CD4-positive, alpha-beta T cell treated with Interleukin-15 for 4 hours (primary cell): Measurements from ENCODE around the gene GRK4.
"Not testable (repeated sequence)": the region's sequence is repeated elsewhere in the genome, so short reads cannot be mapped to it uniquely, and the experiment has no call there.

ENCODE experiments used
- DNase-seq: peaks from one replicate; pipeline ENCODE4 v3.0.0-alpha.2; 2020; ENCODE audit warnings: low spot score

GRK4 gene

GRCh38 chr4:2941138-2942036 is 22.0 kb upstream of the GRK4 start:
- no peak for DNase-seq

- DNase-seq: no peak
These were observed 21.3 kb upstream of the GRK4 start for GRCh38 chr4:2942037-2942531.

- no peak for DNase-seq
These were observed 20.6 kb upstream of the GRK4 start for GRCh38 chr4:2942532-2943363.

GRCh38 chr4:2943364-2944090 is 19.8 kb upstream of the GRK4 start:
- no peak for DNase-seq

- DNase-seq: no peak
These were observed 19.3 kb upstream of the GRK4 start for GRCh38 chr4:2944091-2944482.

GRCh38 chr4:2944586-2945526 is 18.5 kb upstream of the GRK4 start:
- no peak for DNase-seq

GRCh38 chr4:2945619-2946604 is 17.5 kb upstream of the GRK4 start:
- DNase-seq: not testable (repeated sequence)

GRCh38 chr4:2946812-2947600 is 16.4 kb upstream of the GRK4 start:
- DNase-seq: no peak

- DNase-seq: no peak
These were observed 15.4 kb upstream of the GRK4 start for GRCh38 chr4:2947926-2948325.

GRCh38 chr4:2948895-2949781 is 14.2 kb upstream of the GRK4 start:
- DNase-seq: no peak

GRCh38 chr4:2949782-2950125 is 13.6 kb upstream of the GRK4 start:
- DNase-seq: no peak

GRCh38 chr4:2950221-2950989 is 13.0 kb upstream of the GRK4 start:
- DNase-seq: no peak

GRCh38 chr4:2953496-2953895 is 9.9 kb upstream of the GRK4 start:
- no peak for DNase-seq

- no peak for DNase-seq
These were observed 8.8 kb upstream of the GRK4 start for GRCh38 chr4:2954358-2955185.

GRCh38 chr4:2955186-2956044 is 8.0 kb upstream of the GRK4 start:
- DNase-seq: not testable (repeated sequence)
